ENCODE data around the gene MGRN1.

DNA sequence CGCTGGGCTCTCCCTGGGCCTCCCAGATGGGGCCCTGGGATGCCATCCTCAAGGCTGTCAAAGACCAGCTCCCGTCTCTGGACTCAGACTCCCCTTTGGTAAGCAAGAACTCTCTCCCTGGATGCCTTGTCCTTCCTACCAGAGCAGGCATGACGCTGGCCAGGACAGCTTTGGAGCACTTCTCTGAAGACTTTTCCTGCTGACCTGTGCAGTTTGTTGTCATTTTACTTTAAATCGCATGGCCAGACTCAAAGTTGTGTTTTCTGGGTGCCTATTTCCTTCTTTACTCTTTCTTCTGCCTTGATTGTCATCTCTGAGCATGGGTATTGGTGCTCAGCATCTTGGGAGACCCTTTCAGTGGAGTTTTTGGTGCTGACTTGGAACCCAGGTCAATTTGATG is 111.9 kb downstream of the MGRN1 start:
- TF ChIP-seq POLR2AphosphoS5 (IDR thresholded peaks at IDR 0.05; ENCODE audit: low read depth, low read length): no peak
- TF ChIP-seq, protein P1, sequence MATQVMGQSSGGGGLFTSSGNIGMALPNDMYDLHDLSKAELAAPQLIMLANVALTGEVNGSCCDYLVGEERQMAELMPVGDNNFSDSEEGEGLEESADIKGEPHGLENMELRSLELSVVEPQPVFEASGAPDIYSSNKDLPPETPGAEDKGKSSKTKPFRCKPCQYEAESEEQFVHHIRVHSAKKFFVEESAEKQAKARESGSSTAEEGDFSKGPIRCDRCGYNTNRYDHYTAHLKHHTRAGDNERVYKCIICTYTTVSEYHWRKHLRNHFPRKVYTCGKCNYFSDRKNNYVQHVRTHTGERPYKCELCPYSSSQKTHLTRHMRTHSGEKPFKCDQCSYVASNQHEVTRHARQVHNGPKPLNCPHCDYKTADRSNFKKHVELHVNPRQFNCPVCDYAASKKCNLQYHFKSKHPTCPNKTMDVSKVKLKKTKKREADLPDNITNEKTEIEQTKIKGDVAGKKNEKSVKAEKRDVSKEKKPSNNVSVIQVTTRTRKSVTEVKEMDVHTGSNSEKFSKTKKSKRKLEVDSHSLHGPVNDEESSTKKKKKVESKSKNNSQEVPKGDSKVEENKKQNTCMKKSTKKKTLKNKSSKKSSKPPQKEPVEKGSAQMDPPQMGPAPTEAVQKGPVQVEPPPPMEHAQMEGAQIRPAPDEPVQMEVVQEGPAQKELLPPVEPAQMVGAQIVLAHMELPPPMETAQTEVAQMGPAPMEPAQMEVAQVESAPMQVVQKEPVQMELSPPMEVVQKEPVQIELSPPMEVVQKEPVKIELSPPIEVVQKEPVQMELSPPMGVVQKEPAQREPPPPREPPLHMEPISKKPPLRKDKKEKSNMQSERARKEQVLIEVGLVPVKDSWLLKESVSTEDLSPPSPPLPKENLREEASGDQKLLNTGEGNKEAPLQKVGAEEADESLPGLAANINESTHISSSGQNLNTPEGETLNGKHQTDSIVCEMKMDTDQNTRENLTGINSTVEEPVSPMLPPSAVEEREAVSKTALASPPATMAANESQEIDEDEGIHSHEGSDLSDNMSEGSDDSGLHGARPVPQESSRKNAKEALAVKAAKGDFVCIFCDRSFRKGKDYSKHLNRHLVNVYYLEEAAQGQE (IDR thresholded peaks at IDR 0.05; ENCODE audit: insufficient read depth in 1 of 2, low read depth in 2 of 2, low read length in 2 of 2): no peak
